ENCODE data around the gene NHLRC2. TPM values are rescaled to one million over a fixed set of nuclear protein-coding genes. Genes with fewer than 3 reads are reported as not detected.

NHLRC2 gene
- total RNA-seq, 1 donor from 2014 or later, result 47.6 TPM

GRCh38 chr10:113922787-113923570 is 68.5 kb downstream of the NHLRC2 start:
- no peaks in the 10 kb centered on the region for H4K20me1 ChIP-seq (ENCODE audit: low read depth)
- H3K9me3 Mint-ChIP-seq, result peaks cover 21% of the 10 kb centered on the region
- no peak overlapping the region for H3K4me2 ChIP-seq
- peaks cover 4% of the 10 kb centered on the region for H3K36me3 Mint-ChIP-seq
- H3K27me3 Mint-ChIP-seq (ENCODE audit: insufficient read depth, low read depth), result no peaks in the 10 kb centered on the region
- H3K4me3 Mint-ChIP-seq, result no peak overlapping the region
- no peak for TF ChIP-seq EZH2 (IDR thresholded peaks at IDR 0.05)
- TF ChIP-seq EZH2phosphoT487 (IDR thresholded peaks at IDR 0.05), result no peak
- TF ChIP-seq CTCF (IDR thresholded peaks at IDR 0.05), result no peak
- H3K4me3 ChIP-seq, result no peak overlapping the region
- no peaks in the 10 kb centered on the region for H3K79me2 ChIP-seq (ENCODE audit: low read depth)
- H3K9ac ChIP-seq, result no peak overlapping the region
- peak; percentile 14 for DNase-seq (ENCODE audit: low spot score)
- H3K9me3 ChIP-seq (ENCODE audit: low read depth), result no peaks in the 10 kb centered on the region
- no peak overlapping the region for H3K27ac ChIP-seq
- no peaks in the 10 kb centered on the region for H3K4me1 Mint-ChIP-seq
- H3K4me1 ChIP-seq, result no peaks in the 10 kb centered on the region
- no peak overlapping the region for H3K27ac Mint-ChIP-seq
- no peak overlapping the region for H2AFZ ChIP-seq (replicated peaks)
- no peaks in the 10 kb centered on the region for H3F3A ChIP-seq (ENCODE audit: low read depth)
- no peaks in the 10 kb centered on the region for H3K27me3 ChIP-seq
- H3K36me3 ChIP-seq, result no peaks in the 10 kb centered on the region

- no peak overlapping the region for H2AFZ ChIP-seq (replicated peaks)
- H3K9ac ChIP-seq, result no peak overlapping the region
- no peaks in the 10 kb centered on the region for H3K27me3 ChIP-seq
- H3K36me3 Mint-ChIP-seq, result peaks cover 2% of the 10 kb centered on the region
- no peak overlapping the region for H3K27ac ChIP-seq
- H3K27me3 Mint-ChIP-seq (ENCODE audit: insufficient read depth, low read depth), result no peaks in the 10 kb centered on the region
- H3K4me3 ChIP-seq, result no peak overlapping the region
- no peak for DNase-seq (ENCODE audit: low spot score)
- no peaks in the 10 kb centered on the region for H3K4me1 ChIP-seq
- H4K20me1 ChIP-seq (ENCODE audit: low read depth), result no peaks in the 10 kb centered on the region
- H3K9me3 ChIP-seq (ENCODE audit: low read depth), result no peaks in the 10 kb centered on the region
- H3K79me2 ChIP-seq (ENCODE audit: low read depth), result no peaks in the 10 kb centered on the region
- peaks cover 6% of the 10 kb centered on the region for H3K4me1 Mint-ChIP-seq
- H3K27ac Mint-ChIP-seq, result no peak overlapping the region
- H3K9me3 Mint-ChIP-seq, result peaks cover 21% of the 10 kb centered on the region
- no peaks in the 10 kb centered on the region for H3F3A ChIP-seq (ENCODE audit: low read depth)
- no peaks in the 10 kb centered on the region for H3K36me3 ChIP-seq
- H3K4me2 ChIP-seq, result no peak overlapping the region
- no peak overlapping the region for H3K4me3 Mint-ChIP-seq
- TF ChIP-seq EZH2phosphoT487 (IDR thresholded peaks at IDR 0.05), result no peak
- no peak for TF ChIP-seq EZH2 (IDR thresholded peaks at IDR 0.05)
- no peak for TF ChIP-seq CTCF (IDR thresholded peaks at IDR 0.05)
Measured at GRCh38 chr10:113924186-113924585, 69.7 kb downstream of the NHLRC2 start.

GRCh38 chr10:113924664-113925063 is 70.2 kb downstream of the NHLRC2 start:
- Mint-ChIP-seq H3K27ac (no peak overlapping the region), H3K9me3 (peaks cover 21% of the 10 kb centered on the region), H3K4me1 (peaks cover 11% of the 10 kb centered on the region), H3K4me3 (no peak overlapping the region), H3K27me3 (ENCODE audit: insufficient read depth, low read depth) (no peaks in the 10 kb centered on the region), H3K36me3 (peaks cover 2% of the 10 kb centered on the region)
- TF ChIP-seq EZH2phosphoT487 (IDR thresholded peaks at IDR 0.05) (no peak), CTCF (IDR thresholded peaks at IDR 0.05) (no peak), EZH2 (IDR thresholded peaks at IDR 0.05) (no peak)
- H3K27me3 ChIP-seq, result no peaks in the 10 kb centered on the region
- no peaks in the 10 kb centered on the region for H4K20me1 ChIP-seq (ENCODE audit: low read depth)
- H3K9me3 ChIP-seq (ENCODE audit: low read depth), result no peaks in the 10 kb centered on the region
- H3K4me2 ChIP-seq, result no peak overlapping the region
- H3K4me3 ChIP-seq, result no peak overlapping the region
- no peaks in the 10 kb centered on the region for H3K36me3 ChIP-seq
- no peaks in the 10 kb centered on the region for H3K79me2 ChIP-seq (ENCODE audit: low read depth)
- no peak overlapping the region for H3K27ac ChIP-seq
- no peaks in the 10 kb centered on the region for H3K4me1 ChIP-seq
- no peak for DNase-seq (ENCODE audit: low spot score)
- no peak overlapping the region for H3K9ac ChIP-seq
- no peak overlapping the region for H2AFZ ChIP-seq (replicated peaks)
- H3F3A ChIP-seq (ENCODE audit: low read depth), result no peaks in the 10 kb centered on the region

Measured in neural progenitor cell (in vitro differentiated cells).